K562 (cell line): ENCODE data around the gene ATXN7L1. TPM values are rescaled to one million over a fixed set of nuclear protein-coding genes. Genes with fewer than 3 reads are reported as not detected.

Experiments used
- ATAC-seq: fragments of 200-7000 bp; cut with Tn5 transposase; 3 replicates; pipeline ENCODE4 v1.9.1; 2020; ENCODE audit warnings: moderate library complexity
- BruUV-seq: library from RNA; stranded (reverse); fragments of 400-500 nt; replicated peaks from 2 replicates; lab custom pipeline; 2021; lab: Mats Ljungman, UMichigan
- CTCF ChIA-PET: fragments of 300-600 bp; formaldehyde crosslinking; extraction: SDS; loops from one replicate; lab custom pipeline; 2021; ENCODE audit warnings: low intra/inter-chr PET ratio; lab: Yijun Ruan, JAX
- POLR2A ChIA-PET: fragments of 300-600, 350-650 bp; sonication (Branson Sonifier 250); formaldehyde crosslinking; extraction: SDS; loops from one replicate; lab custom pipeline; 2021; ENCODE audit warnings: antibody characterized with exemption, inconsistent platforms; lab: Yijun Ruan, JAX
- DNase-seq, 4 experiments: peaks; one replicate each; pipeline versions ENCODE4 v3.0.0 to v3.0.0-alpha.2; 2011 to 2018; ENCODE audit warnings: low spot score in 3 of 4, mixed read lengths in 3 of 4; ENCODE audit errors: extremely low read depth in 1 of 4
- FAIRE-seq: peaks from 2 replicates; lab custom pipeline; 2011; peaks lifted over from hg19 to GRCh38; lab: Jason Lieb, UNC
- H2AFZ ChIP-seq: 2 replicates; pipeline ENCODE4 v1.6.0; 2011; ENCODE audit warnings: low read depth, low read length, control low read depth, inconsistent platforms
- H3K27ac ChIP-seq: fragments of 200-600 bp; 3 replicates; pipeline ENCODE4 v1.8.0; 2011; ENCODE audit warnings: low read depth, mild to moderate bottlenecking, control low read depth, inconsistent platforms, low read length, moderate library complexity, mixed read lengths; ENCODE audit errors: extremely low read depth
- H3K27me3 ChIP-seq, 2 experiments: fragments of 300-600 bp in 1 of 2; 2 replicates in 1 of 2; 3 replicates in 1 of 2; pipeline versions ENCODE4 v1.6.0 to v1.8.0; 2011; ENCODE audit warnings: inconsistent platforms in 2 of 2, low read length in 2 of 2, mild to moderate bottlenecking in 1 of 2, mixed read lengths in 1 of 2, moderate library complexity in 1 of 2; ENCODE audit not compliant: control insufficient read depth in 2 of 2, insufficient read depth in 2 of 2
- H3K36me3 ChIP-seq: fragments of 300-600 bp; 3 replicates; pipeline ENCODE4 v1.8.0; 2011; ENCODE audit warnings: mild to moderate bottlenecking, low read length, inconsistent platforms; ENCODE audit not compliant: control insufficient read depth, insufficient read depth
- H3K4me1 ChIP-seq, 2 experiments: fragments of 200-600 bp in 1 of 2; replicated peaks in 1 of 2; 2 replicates in 1 of 2; 3 replicates in 1 of 2; pipeline versions ENCODE4 v1.5.1 to v1.8.0; 2011; ENCODE audit warnings: inconsistent platforms in 2 of 2, low read length in 2 of 2, mild to moderate bottlenecking in 1 of 2, mixed read lengths in 1 of 2, moderate library complexity in 1 of 2; ENCODE audit not compliant: control insufficient read depth in 2 of 2, insufficient read depth in 2 of 2
- H3K4me2 ChIP-seq: 2 replicates; pipeline ENCODE4 v1.6.1; 2011; ENCODE audit warnings: low read length, control low read depth, inconsistent platforms, mixed read lengths; ENCODE audit not compliant: insufficient read depth
- H3K4me3 ChIP-seq: fragments of 200-600 bp; sonication (generic), shearing (Covaris generic); 2 replicates; pipeline ENCODE4 v1.5.1; 2016; ENCODE audit warnings: control low read depth, inconsistent platforms
- H3K79me2 ChIP-seq: fragments of 200-600 bp; 3 replicates; pipeline ENCODE4 v1.8.0; 2011; ENCODE audit warnings: low read length, inconsistent platforms; ENCODE audit not compliant: control insufficient read depth, insufficient read depth
- H3K9ac ChIP-seq, 2 experiments: 2 replicates each; pipeline versions ENCODE4 v1.6.0 to v1.6.1; 2011; ENCODE audit warnings: low read depth in 2 of 2, low read length in 2 of 2, control low read depth in 1 of 2, inconsistent platforms in 1 of 2, mild to moderate bottlenecking in 1 of 2, mixed read lengths in 1 of 2; ENCODE audit not compliant: insufficient read depth in 1 of 2
- H3K9me1 ChIP-seq: one replicate; pipeline ENCODE4 v1.6.0; 2011; ENCODE audit warnings: inconsistent platforms, mild to moderate bottlenecking, low read length, moderate library complexity; ENCODE audit not compliant: control insufficient read depth, insufficient read depth
- H3K9me3 ChIP-seq: replicated peaks from 2 replicates; pipeline ENCODE4 v1.5.1; 2011; ENCODE audit warnings: low read depth, low read length, inconsistent platforms; ENCODE audit not compliant: control insufficient read depth, insufficient read depth
- H4K20me1 ChIP-seq: replicated peaks from 2 replicates; pipeline ENCODE4 v1.6.1; 2011; ENCODE audit warnings: low read length, inconsistent platforms, mixed read lengths; ENCODE audit not compliant: control insufficient read depth, insufficient read depth
- BRF2 ChIP-seq: IDR thresholded peaks from 3 replicates; pipeline ENCODE4 v1.6.1; 2011; ENCODE audit warnings: borderline replicate concordance, mild to moderate bottlenecking; ENCODE audit not compliant: insufficient read length, insufficient read depth
- WGBS: fragments of 100-300 bp; shearing (Covaris generic); methylation state at CpG from one replicate; pipeline ENCODE4 v1.1.6; 2016; ENCODE audit warnings: low coverage, mixed read lengths; ENCODE audit not compliant: insufficient coverage; ENCODE audit errors: missing lambda C conversion rate; 5-methylcytosine and 5-hydroxymethylcytosine counted together
- in situ Hi-C: fragments of 300-500 bp; cut with MboI; formaldehyde crosslinking; loops from 4 replicates; pipeline ENCODE4 v1.15.0; 2018; ENCODE audit warnings: inconsistent platforms, mixed read lengths
- intact Hi-C: fragments of 100-400 bp; cut with micrococcal nuclease; formaldehyde crosslinking; loops from 2 replicates; pipeline ENCODE4 v1.14.2; 2022
- polyA plus RNA-seq, 8 experiments: library from polyadenylated mRNA; depleted of rRNA in 4 of 8; stranded (reverse) in 5 of 8; unstranded in 3 of 8; fragments of >200 nt; fragmentation: Nextera tagmentation in 2 of 8; fragmentation: Illumina TruSeq in 1 of 8; extraction: Ambion mirVana in 2 of 8; extraction: Trizol in 1 of 8; gene quantifications; 2 replicates each; pipeline versions ENCODE4 v1.2.1 to v1.2.3, GENCODE V29; 2011 to 2014; ENCODE audit warnings: inconsistent platforms in 1 of 8, missing spikeins in 1 of 8
- total RNA-seq, 7 experiments: library from RNA; depleted of rRNA in 6 of 7; stranded (reverse); fragments of >200 nt in 6 of 7; fragmentation: Illumina TruSeq in 2 of 7; extraction: Trizol in 2 of 7; gene quantifications; 2 replicates each; pipeline versions ENCODE4 v1.2.1 to v1.2.3, GENCODE V29; 2011 to 2021; ENCODE audit warnings: low replicate concordance in 1 of 7
- TF ChIP-seq, protein P1 (sequence below): sonication (generic); formaldehyde crosslinking; IDR thresholded peaks from 2 replicates; pipeline ENCODE4 v1.8.1; 2023; ENCODE audit warnings: mild to moderate bottlenecking, missing genetic modification reagents
- TF ChIP-seq, protein P2 (sequence below): sonication (generic); formaldehyde crosslinking; IDR thresholded peaks from 2 replicates; pipeline ENCODE4 v1.8.0; 2022; ENCODE audit warnings: missing genetic modification reagents, mild to moderate bottlenecking, moderate library complexity, borderline replicate concordance

The ATXN7L1 gene
- total and polyA plus RNA-seq, 9 of the 15 experiments (the other 6 are each of a cell fraction or from before 2014, with no cell fraction given): 6.6 to 13.7 (median 10.7) TPM

GRCh38 chr7:105638902-105639495 is 237.4 kb downstream of the ATXN7L1 start:
- DNase-seq (no peak), FAIRE-seq (no peak), ATAC-seq (no peak)
- H3K27me3 ChIP-seq: peaks cover 0 to 12% of the 10 kb centered on the region in 2 experiments; a peak in 2 of 5 replicates
- no peaks in the 10 kb centered on the region for H3K79me2 ChIP-seq
- no peaks in the 10 kb centered on the region for H3K9me3 ChIP-seq
- H3K9me1 ChIP-seq: no peaks in the 10 kb centered on the region
- in situ Hi-C loops (no loop called here), intact Hi-C loops (no loop called here)
- H3K9ac ChIP-seq: no peak overlapping the region
- H3K27ac ChIP-seq: no peak overlapping the region
- no TSS peak for BruUV-seq
- TF ChIP-seq, protein P1, sequence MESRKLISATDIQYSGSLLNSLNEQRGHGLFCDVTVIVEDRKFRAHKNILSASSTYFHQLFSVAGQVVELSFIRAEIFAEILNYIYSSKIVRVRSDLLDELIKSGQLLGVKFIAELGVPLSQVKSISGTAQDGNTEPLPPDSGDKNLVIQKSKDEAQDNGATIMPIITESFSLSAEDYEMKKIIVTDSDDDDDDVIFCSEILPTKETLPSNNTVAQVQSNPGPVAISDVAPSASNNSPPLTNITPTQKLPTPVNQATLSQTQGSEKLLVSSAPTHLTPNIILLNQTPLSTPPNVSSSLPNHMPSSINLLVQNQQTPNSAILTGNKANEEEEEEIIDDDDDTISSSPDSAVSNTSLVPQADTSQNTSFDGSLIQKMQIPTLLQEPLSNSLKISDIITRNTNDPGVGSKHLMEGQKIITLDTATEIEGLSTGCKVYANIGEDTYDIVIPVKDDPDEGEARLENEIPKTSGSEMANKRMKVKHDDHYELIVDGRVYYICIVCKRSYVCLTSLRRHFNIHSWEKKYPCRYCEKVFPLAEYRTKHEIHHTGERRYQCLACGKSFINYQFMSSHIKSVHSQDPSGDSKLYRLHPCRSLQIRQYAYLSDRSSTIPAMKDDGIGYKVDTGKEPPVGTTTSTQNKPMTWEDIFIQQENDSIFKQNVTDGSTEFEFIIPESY (CRISPR knock-in tag): 0 out of 2 replicates have a peak, but pooled peaks have one; percentile 39
- TF ChIP-seq, protein P2, sequence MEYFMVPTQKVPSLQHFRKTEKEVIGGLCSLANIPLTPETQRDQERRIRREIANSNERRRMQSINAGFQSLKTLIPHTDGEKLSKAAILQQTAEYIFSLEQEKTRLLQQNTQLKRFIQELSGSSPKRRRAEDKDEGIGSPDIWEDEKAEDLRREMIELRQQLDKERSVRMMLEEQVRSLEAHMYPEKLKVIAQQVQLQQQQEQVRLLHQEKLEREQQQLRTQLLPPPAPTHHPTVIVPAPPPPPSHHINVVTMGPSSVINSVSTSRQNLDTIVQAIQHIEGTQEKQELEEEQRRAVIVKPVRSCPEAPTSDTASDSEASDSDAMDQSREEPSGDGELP (CRISPR knock-in tag): peak; percentile 24; the same call in 1 of the 2 replicates
- no peak for TF ChIP-seq BRF2
- H4K20me1 ChIP-seq: no peaks in the 10 kb centered on the region
- ChIA-PET CTCF (interaction anchor here (0.6 kb wide), 1 partner anchor 9 kb away, joined by 3 read pairs; no protein-coding TSS in a partner anchor), POLR2A (interaction anchor here (0.7 to 1.9 kb wide), 3 partner anchors 19 to 487 kb away, joined by 3 to 5 read pairs (median 4); no protein-coding TSS in a partner anchor)
- no peaks in the 10 kb centered on the region for H3K36me3 ChIP-seq
- no peak overlapping the region for H3K4me2 ChIP-seq
- peaks cover 12 to 13% of the 10 kb centered on the region in 2 experiments; a peak in 4 of 5 replicates for H3K4me1 ChIP-seq
- WGBS: 48% methylated on average over 24 of the region's 24 CpGs
- H2AFZ ChIP-seq: no peak overlapping the region
- no peak overlapping the region for H3K4me3 ChIP-seq
